HS-5 (cell line): Measurements from ENCODE around the gene MED22.

Experiments
- DNase-seq: peaks from one replicate; pipeline ENCODE4 v3.0.0-alpha.2; 2012; ENCODE audit warnings: low read depth

Gene MED22

GRCh38 chr9:133375724-133376654 lies 28.1 kb upstream of the MED22 start, which contains the start of the genes STKLD1 and SURF4:
TSS of gene STKLD1 (plus strand) at chr9:133376366. CDS start at chr9:133376474, 108 bp downstream.
TSS of gene SURF4 (minus strand) at chr9:133376060. CDS start at chr9:133375969, 91 bp downstream.
- peak; percentile 70 for DNase-seq

GRCh38 chr9:133375116-133375723 lies 27.3 kb upstream of the MED22 start:
- no peak for DNase-seq

DNA sequence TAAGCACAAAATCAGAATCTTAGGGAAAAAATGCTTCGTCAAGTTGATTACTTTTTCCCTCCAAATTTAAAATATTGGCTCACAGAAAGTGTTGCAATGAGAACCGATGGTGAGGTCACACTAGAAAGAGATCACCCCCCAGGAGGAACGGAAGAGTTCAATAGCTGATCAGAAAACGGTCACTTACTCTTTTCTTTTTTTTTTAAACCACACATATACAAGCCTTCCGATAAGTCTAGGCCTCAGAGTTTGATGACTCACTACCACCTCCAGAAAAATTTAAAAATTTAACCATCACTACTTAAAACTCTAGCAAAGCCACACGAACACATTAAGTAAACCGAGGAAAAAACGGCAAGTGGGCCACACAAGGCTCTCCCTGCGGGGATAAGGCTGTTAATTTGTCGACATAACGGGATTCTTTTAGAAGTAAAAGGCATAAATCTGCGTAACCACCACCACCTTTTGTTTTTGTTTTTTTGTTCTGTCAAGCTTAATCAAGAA lies 26.7 kb upstream of the MED22 start:
- DNase-seq: peak; percentile 46

DNA sequence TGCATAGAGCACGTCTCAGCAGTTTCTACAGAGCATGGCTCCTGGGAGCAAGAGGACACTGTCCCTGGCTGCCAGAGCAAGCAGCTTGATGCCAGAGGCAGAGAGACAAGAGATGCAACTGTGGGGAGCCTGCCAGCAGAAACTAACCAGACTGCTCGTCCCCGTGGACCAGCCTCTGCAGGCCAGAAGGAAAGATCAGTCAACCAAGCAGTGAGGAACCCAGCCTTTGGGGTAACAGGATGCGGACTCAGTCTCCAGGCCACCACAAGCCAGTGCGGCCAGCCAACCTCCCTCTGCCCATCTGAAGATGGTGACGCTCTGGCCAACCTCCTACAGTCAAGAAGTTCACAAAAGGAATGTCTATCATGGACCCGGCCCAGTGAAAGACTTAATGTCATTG lies 24.2 kb upstream of the MED22 start:
- no peak for DNase-seq

DNA sequence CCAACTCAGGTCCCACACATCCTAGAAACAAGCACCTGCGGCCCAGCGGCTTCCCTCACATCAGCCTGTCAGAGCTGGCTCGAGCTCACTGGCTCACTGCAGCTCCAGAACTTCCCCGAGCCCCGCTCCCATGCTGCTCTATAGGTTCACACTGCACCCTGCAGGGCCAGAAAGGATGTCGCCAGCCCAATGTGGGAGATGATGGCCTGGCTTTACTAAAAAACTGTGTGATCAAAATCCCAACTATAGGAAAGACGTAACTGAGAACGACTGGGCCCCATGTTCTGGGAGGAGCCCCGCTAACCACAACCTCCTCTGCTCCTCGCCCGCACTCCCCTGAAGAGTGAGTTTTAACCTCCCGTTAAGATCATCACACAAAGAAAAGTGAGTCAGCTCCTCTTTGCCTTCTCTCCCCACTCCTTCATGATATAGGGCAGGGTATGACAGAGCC lies 23.4 kb upstream of the MED22 start:
- DNase-seq: no peak

DNA sequence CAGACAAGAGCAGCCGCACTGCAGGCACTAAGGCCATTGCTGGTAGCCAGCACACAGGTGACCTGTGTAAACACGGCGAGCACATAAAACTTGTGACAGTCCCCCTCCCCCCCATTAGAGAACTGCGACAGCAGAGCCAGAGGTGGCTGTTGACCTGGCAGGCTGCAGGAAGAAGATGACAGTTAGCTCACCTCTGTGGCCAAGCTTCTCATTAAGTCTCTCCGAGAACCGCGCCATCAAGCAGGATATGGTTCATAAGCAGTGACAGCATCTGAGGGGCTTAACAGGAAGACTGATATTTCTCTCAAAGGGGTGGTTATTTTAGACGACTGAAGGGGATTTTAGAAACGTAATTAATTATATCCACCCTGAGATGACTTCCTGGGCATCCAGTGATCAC lies 22.8 kb upstream of the MED22 start:
- DNase-seq: no peak

GRCh38 chr9:133369933-133370332 lies 22.0 kb upstream of the MED22 start:
- DNase-seq: no peak

- no peak for DNase-seq
These were observed 21.5 kb upstream of the MED22 start for GRCh38 chr9:133369422-133369821.

DNA sequence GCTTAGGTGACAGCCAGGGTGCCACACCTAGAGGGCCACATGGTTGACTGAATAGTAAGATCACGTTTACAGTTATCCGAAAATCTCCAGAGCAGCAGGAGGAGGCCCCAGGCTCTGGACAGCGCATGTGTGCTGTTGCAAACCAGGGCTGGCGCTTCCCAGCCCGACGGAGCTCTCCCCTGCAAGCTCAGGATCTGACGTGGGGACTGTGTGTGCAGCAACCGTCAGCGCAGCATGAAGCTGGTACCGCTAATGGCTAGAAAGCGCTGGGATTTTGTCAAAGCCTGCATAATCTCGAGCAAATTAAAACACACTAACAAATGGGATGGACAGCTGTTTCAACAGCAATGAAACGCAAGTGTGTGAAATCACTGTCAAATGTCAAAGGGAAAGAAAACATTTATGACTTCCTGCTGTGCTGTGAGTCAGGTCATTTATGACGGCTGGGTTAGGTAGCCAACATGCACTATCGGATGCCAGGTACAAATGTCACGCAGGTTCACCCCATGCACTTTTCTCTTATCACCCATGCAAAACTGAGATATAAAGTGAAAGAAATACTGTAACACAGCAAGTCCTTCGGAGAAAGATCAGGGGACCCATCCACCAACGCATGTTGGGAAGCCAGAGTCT lies 20.4 kb upstream of the MED22 start:
- no peak for DNase-seq

GRCh38 chr9:133367778-133368177 lies 19.8 kb upstream of the MED22 start:
- DNase-seq: no peak

- DNase-seq: no peak
These were observed 19.3 kb upstream of the MED22 start for GRCh38 chr9:133367221-133367620.

DNA sequence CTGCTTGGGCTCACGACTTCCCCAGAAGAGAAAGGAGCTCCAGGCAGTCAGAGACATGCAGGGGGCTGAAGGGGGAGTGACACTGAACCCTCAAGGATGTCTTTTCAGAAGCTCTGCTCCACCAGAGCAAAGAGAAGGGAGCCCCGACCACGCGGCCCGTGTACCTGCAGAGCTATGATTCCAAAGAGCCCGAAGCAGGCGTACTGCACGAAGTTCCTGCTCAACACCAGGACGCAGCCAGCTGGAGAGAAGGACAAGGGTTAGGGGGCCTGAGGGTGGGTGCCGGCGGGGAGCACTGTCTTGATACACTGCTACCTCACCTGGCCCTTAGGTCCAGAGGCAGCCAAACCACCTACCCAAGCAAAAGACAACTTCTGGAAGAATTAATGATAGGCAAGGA lies 18.5 kb upstream of the MED22 start:
- no peak for DNase-seq

DNA sequence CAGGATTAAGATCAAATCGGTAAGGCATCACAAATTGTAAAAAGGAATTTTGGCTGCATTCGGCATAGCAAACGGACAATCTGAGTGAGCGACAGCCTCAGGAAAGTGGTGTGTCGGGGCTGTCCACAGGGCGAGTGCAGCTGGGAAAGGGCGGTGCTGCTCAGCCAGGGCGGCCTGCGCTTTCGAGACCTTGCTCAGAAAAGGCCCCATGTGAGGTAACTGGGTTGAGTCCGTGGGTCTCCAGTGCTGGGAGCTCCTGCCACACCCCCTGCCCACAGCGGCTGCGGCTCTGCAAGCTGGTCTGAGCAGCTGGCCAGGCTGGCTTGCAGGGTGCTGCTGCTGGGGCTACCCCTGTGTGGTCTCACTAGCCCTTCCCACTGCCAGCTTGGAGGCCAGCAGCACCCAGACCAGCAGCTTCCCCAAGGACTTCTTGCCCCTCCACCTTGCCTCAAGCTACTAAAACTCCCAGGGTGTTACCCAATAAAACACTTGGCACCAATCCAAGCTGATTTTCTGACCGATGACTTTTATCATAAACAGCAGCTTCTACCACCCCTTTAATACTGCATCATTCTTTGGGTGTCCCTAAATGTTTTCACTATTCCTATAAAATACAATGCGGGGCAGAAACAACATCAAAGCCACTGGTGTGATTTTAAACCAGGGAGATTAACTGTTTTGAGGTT lies 14.6 kb upstream of the MED22 start:
- DNase-seq: no peak

DNA sequence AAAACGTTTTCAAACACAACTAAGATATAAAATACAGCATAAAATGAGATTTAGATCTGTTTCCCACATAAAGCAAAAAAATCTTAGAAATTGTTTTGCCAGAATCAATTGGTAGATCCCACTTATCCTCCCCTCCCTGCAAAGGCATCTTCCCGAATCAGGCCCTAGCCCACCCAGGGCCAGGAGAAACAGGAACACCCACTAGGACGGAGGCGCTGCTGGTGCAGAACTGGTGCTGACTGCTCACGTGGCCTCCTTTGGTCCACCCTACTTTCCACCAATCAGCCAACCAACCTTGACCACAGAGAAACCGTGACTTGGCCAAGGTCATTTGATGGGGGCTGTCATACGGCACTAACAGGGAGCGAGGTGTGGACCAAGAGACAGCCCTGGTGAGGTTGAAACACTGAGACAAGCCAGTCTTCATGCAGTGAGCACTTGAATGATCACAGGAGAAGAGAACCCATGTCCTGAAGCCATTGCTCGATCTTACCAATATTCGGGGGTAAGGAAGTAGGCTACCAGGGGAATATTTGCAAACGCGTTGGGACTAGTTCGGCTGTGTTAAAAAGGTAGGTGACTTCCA lies 13.7 kb upstream of the MED22 start:
- DNase-seq: no peak

- DNase-seq: no peak
These were observed 12.8 kb upstream of the MED22 start for GRCh38 chr9:133360400-133361393.

- DNase-seq: no peak
These were observed 11.7 kb upstream of the MED22 start for GRCh38 chr9:133359399-133360175.

DNA sequence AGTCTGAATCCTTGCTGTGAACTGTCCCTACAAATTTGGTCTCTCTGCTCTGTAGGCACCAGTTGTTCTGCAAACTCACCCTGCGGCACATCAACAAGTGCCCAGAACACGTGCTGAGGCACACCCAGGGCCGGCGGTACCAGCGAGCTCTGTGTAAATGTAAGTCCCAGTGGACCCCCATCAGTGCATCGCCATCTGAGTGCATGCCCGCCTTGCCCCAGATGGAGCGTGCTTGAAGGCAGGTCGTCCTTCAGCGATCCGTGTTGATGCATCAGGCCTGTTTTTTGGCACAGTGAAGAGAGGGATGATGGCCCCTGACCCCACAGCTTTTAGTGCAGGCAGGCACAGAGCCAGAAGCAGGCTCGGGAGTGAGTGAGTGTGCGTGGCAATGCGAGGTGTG lies 9.7 kb upstream of the MED22 start:
- DNase-seq: no peak

DNA sequence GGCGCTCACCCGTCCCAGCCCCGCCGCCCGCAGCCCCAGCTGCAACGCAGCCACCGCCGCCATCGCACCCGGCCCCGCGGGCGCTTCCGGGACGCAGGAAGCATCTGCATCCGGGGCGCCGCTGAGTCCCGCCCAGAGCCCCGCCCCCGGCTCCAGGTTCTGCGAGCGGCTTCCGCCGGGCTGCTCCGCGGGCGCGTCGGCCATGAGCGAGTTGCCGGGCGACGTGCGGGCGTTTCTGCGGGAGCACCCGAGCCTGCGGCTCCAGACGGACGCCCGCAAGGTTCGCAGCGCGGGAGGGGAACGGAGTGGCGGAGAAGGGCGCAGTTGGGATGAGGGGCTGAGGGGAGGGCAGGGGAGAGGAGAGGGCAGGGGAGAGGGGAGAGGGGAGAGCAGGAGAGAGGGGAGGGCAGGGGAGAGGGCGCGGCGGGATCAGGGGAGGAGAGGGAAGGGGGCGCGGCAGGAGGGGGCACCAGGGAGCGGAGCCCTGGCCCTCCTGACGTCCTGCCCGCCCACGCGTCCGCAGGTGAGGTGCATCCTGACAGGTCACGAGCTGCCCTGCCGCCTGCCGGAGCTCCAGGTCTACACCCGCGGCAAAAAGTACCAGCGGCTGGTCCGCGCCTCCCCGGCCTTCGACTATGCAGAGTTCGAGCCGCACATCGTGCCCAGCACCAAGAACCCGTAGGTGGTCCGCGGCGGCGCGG lies 8.6 kb upstream of the MED22 start, which contains the start of the genes SURF1 and SURF2:
SURF1 (minus strand) TSS at position 97 of the 701 bp plus-strand sequence; CDS start at position 63, 34 bp downstream.
SURF2 (plus strand) TSS at position 160 of the 701 bp plus-strand sequence; CDS start at position 203, 43 bp downstream.
- no peak for DNase-seq
